GM21367 (cell line): ENCODE measurements around the gene SRGAP3.

Experiments
- ATAC-seq: cut with Tn5 transposase; IDR thresholded peaks from one replicate; pipeline ENCODE4 v1.9.1; 2021; ENCODE audit not compliant: unreplicated experiment

The SRGAP3 gene

DNA sequence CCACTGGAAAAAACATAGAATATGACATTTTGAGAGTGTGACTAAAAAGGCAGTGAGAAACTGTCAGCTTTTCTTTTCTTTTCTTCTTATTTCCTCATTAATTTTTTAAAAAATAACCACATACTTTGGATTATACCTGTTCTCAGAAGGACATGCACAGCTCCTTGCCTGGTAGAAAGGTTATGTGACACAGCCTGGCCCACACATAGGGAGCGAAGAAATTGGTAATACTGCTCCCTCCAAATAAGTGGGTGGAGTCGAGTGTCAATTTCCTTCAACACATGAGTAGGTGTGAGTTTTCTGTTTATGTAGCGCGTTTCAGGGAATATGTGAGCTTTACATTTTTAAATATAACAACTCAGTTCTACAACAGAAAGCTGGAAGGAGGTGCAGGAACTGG lies 257.2 kb downstream of the SRGAP3 start:
- ATAC-seq = no peak

DNA sequence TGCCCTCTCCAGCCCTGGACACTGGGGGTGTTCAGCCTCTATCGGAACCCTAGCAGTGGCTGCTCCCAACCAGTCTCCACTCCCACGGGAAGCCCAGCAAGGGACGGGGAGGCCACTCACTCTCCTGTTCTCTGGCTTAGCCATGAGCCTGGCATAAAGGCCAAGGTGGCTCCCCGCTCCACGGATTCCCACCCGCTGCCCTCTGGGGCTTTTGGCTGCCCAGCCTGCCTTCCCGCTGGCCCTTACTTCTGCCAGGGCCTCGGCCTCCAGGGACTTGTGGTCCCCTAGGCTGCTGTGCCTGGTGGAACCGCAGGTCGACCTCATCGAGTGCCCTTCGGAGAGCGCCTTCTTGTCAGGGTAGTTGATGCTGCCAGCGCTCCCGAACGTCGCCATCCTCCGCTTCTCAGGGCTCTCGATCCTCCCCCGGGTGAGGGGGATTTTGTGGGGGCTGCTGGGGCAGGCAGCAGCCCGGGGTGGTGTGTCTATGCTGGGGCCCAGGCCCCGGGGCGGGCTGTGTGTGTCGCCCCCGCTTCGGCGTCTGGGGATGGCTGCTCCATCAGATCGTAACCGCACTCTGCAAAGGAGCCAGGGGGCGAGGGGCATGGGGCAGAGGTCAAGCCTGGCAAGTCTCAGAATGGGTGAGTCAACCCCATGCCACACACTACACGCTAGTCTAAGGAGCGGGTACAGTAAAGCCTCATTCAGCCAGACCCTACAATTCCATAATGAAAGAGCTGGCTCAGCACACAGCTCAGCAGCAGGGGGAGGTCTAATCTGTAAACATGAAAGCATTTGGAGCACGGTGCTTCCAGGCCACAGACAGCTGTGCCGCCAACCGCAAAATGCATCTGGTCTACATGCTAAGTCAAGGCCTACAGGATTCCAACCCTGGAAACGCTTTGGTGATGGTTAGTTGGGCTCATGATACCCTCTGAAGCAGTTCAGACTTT lies 258.9 kb downstream of the SRGAP3 start:
- ATAC-seq = no peak

GRCh38 chr3:8988791-8989558 lies 260.5 kb downstream of the SRGAP3 start:
- no peak for ATAC-seq

GRCh38 chr3:8988384-8988655 lies 261.1 kb downstream of the SRGAP3 start:
- no peak for ATAC-seq

DNA sequence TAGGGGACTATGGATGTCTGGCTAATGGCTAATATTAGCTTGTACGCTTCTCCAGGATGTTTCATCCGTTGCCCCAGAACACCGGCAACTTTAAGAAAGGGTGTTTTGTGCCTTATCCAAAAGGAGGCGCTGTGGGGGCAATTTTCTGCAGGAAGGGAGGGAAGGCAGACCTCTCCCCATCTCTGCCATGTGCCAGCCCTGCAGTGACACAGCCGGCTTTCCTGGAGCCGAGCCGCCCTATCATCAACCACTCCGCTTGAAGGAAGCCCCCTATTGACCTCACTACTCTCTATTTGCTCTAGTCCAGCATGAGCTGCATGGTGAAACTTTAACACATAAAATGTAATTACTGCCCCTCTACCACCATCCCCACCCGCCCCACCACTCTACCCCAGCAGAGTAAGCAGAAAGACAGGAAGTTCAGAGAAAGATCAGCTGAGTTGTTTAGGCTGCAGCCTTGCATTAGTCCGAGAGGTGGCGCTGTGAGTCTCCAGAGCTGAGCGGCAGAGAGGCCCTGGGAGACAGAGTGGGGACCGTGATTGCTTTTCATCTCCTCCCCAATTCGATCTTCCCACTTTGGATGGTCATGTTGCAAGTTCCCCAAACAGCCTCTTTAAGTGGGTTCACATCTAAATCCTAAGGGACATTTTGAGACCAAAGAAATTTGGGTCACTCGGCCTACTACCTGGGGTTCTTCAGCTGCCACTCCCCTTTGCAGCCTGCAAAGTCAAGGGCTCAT lies 261.6 kb downstream of the SRGAP3 start:
- ATAC-seq = peak; percentile 77

GRCh38 chr3:8987226-8987625 lies 262.2 kb downstream of the SRGAP3 start:
- no peak for ATAC-seq

- ATAC-seq = no peak
Measured at GRCh38 chr3:8986741-8987140, 262.7 kb downstream of the SRGAP3 start.

DNA sequence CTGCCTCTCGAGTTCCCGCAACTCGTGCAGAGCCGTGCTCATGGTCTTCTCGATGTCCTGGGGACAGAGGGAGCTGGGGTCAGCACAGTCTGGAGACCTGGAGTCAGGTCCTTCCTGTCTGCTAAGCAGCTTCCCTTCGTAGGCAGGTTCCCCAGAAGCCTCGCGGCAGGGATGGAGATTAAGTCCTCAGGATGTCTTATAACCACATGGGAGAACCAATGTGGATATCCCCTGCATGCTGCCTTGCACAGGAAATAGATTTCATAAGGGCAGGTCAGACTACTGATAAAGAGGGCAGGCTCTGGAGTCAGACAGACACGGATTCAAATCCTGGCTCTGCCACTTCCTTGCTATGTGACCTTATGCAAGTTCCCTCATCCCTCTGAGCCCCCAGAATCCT lies 263.6 kb downstream of the SRGAP3 start:
- no peak for ATAC-seq

DNA sequence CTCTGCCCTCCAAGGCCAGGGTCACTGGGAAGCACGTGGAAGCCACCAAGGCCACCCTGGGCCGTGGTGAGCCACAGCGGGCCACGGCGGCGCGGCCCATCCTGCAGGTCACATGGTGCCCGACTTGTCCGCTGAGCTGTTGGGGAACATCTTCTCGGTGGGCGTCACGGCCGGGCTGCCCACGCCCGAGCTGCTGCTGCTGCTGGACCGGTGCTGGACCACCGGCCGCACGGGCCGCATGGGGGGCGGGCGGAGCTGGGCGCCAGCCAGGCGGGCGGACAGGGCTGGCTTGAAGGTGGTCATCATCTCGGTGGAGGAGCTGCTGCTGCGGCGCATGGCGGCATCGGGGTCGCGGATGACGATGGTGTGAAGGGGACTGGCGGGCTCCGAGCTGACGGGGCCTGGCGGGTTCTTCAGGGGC lies 264.0 kb downstream of the SRGAP3 start:
- ATAC-seq = no peak

DNA sequence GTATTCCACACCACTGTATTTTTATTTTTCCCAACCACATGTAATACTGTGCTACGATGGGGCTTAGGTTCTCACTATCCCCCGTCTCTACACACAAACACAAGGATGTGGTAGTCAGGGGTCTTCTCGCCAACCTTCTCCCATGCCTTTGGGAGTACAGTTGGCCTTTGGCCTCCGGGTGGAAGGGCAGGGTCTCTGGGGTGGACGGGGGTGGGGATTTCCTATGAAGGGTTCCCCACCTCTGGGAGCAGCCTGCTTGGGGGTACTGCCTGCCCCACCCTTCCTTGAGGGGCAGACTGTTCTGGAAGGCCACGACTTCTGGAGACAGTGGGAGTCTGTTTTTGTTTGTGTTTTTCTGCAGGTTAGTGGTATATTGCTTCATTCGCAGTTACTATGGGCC lies 264.9 kb downstream of the SRGAP3 start:
- no peak for ATAC-seq

- ATAC-seq = no peak
Measured at GRCh38 chr3:8984081-8984480, 265.4 kb downstream of the SRGAP3 start.

- no peak for ATAC-seq
Measured at GRCh38 chr3:8983591-8983990, 265.9 kb downstream of the SRGAP3 start.

DNA sequence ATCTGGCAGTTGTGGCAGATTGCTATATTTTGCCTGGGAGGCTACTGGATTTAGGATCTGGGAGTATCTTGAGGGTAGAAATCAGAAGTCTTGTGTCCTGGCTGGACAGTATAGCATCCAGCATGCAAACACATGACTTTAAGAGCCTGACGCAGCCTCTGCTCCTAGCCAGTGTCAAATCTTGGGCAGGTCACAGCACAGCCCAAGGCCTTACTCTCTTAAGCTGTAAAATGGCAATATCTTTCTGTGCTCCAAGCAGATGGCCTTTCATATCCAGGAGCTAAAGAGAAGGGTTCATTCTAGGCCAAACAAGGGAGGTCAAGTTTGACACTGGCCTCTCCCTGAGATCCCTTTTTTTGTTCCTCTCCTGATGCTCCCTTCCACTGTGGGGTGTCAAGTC lies 266.4 kb downstream of the SRGAP3 start:
- no peak for ATAC-seq

- no peak for ATAC-seq
Measured at GRCh38 chr3:8982509-8982908, 266.9 kb downstream of the SRGAP3 start.

GRCh38 chr3:8981700-8982099 lies 267.7 kb downstream of the SRGAP3 start:
- no peak for ATAC-seq

- ATAC-seq = no peak
Measured at GRCh38 chr3:8981296-8981695, 268.1 kb downstream of the SRGAP3 start.

DNA sequence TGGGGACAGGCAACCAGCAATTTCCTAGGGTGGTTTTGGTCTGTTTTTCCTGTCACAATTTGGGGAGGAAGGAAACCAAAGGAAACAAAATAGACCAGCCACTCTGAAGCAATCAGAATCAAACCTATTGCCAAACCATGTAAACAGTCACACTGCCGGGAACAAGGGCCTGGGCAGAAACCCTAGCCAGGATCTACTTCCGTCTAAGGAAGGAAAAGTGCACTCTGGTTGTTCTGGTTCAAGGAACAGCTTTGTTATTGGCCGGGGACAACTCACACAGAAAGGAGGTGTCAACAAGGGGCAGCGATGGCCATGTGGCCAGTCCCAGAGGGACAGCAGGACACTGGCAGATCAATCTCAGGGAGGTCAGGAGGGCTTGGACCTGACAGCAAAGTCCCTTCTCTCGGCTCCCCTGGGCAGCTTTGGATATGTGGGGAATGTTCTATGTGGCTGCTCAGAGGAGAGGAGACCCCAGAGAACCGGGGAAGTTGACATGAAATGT lies 268.6 kb downstream of the SRGAP3 start:
- ATAC-seq = no peak

DNA sequence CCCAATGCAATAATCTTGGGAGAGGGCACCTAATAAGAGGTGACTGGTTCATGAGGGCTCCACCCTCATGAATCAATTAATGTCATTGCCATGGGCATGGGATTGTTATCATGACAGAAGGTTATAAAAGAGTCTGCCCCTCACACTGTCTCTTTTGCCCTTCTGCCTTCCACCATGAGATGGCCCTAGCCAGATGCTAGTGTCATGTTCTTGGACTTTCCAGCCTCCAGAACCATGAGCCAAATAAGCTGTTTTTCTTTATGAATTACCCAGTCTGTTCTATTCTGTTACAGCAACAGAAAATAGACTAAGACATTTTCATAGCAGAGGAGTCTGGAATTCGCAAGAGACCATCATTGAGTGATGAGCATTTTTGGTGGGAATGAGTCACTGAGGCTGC lies 270.2 kb downstream of the SRGAP3 start:
- ATAC-seq = no peak

GRCh38 chr3:8978551-8978950 lies 270.9 kb downstream of the SRGAP3 start:
- ATAC-seq = no peak

- no peak for ATAC-seq
Measured at GRCh38 chr3:8976540-8977182, 272.8 kb downstream of the SRGAP3 start.
